ENCODE data around the gene KDM4B. TPM values are rescaled to one million over a fixed set of nuclear protein-coding genes. Genes with fewer than 3 reads are reported as not detected.

KDM4B gene
- total and polyA plus RNA-seq, 10 of the 15 experiments (the other 5 are each of a cell fraction or from before 2014, with no cell fraction given) = 0.47 to 49.6 (median 16.2) TPM

DNA sequence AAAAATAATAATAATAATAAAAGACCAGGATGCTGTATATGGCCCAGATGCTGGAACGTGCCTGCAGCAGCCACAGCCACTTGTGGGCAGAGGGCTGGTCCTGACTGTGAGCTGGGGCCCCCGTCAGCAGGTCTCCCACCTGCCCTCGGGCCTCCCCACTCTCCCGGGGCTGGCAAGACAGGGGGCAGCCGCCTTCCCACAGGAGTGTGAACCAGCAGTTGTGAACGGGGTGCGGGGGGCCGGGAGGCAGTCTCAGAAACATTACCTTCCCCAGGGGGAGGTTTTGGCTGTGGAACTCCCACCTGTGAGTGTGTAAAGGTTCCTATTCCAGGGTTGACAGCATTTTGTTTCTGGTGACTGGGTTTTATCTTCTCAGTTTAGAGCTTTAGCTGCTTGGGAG, 151.4 kb downstream of the KDM4B start:
- ATAC-seq = no peak
- ChIA-PET POLR2A (no interaction called here), RAD21 (ENCODE audit: unreplicated experiment) (no interaction called here), CTCF (no interaction called here), SMC1A (ENCODE audit: uncharacterized antibody, unreplicated experiment) (no interaction called here)
- in situ Hi-C loops (cut with MboI) = no loop called here
- BruUV-seq (replicated peaks) = no TSS peak
- no peak for DNase-seq (ENCODE audit: low read depth, low spot score)
- no peaks in the 10 kb centered on the region for H4K20me1 ChIP-seq (ENCODE audit: control insufficient read depth, insufficient read depth)
- no peak overlapping the region for H3K4me2 ChIP-seq (ENCODE audit: control insufficient read depth, insufficient read depth)
- no peaks in the 10 kb centered on the region for H3K27me3 ChIP-seq (replicated peaks in 1 of 2; ENCODE audit: control insufficient read depth in 2 of 2, insufficient read depth in 2 of 2, low read length in 1 of 2)
- 73% methylated on average over 8 of the region's 8 CpGs for WGBS (ENCODE audit: insufficient coverage, insufficient replicate concordance, low lambda C conversion rate, missing lambda C conversion rate)
- no peak overlapping the region for H2AFZ ChIP-seq (ENCODE audit: control insufficient read depth, low read depth, low read length)
- H3K36me3 ChIP-seq (ENCODE audit: control insufficient read depth in 2 of 2, insufficient read depth in 2 of 2, low read length in 1 of 2) = peaks cover 0 to 1% of the 10 kb centered on the region in 2 experiments; a peak in 2 of 4 replicates
- H3K27ac ChIP-seq (ENCODE audit: control insufficient read depth, insufficient read depth) = no peak overlapping the region
- no peak for TF ChIP-seq FOXM1 (IDR thresholded peaks at IDR 0.05; ENCODE audit: low read depth, low read length)
- no peak for TF ChIP-seq POLR2A (IDR thresholded peaks at IDR 0.05; ENCODE audit: low read depth, low read length)
- TF ChIP-seq SUZ12 (IDR thresholded peaks at IDR 0.05; ENCODE audit: unreplicated experiment) = no peak
- no peak for TF ChIP-seq RB1 (IDR thresholded peaks at IDR 0.05; ENCODE audit: borderline replicate concordance)
- no peak for TF ChIP-seq SMARCA5 (IDR thresholded peaks at IDR 0.05)
- TF ChIP-seq NRF1 (conservative IDR thresholded peaks at IDR 0.05; ENCODE audit: low read depth, low read length) = no peak
- no peak for TF ChIP-seq SREBF2 (IDR thresholded peaks at IDR 0.05; ENCODE audit: low read length)
- TF ChIP-seq, protein P1, sequence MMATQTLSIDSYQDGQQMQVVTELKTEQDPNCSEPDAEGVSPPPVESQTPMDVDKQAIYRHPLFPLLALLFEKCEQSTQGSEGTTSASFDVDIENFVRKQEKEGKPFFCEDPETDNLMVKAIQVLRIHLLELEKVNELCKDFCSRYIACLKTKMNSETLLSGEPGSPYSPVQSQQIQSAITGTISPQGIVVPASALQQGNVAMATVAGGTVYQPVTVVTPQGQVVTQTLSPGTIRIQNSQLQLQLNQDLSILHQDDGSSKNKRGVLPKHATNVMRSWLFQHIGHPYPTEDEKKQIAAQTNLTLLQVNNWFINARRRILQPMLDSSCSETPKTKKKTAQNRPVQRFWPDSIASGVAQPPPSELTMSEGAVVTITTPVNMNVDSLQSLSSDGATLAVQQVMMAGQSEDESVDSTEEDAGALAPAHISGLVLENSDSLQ (IDR thresholded peaks at IDR 0.05) = no peak
- TF ChIP-seq SPI1 (IDR thresholded peaks at IDR 0.05; ENCODE audit: borderline replicate concordance, insufficient read depth, low read depth, low read length) = no peak
- TF ChIP-seq RAD51 (IDR thresholded peaks at IDR 0.05) = no peak
- TF ChIP-seq, protein P2, sequence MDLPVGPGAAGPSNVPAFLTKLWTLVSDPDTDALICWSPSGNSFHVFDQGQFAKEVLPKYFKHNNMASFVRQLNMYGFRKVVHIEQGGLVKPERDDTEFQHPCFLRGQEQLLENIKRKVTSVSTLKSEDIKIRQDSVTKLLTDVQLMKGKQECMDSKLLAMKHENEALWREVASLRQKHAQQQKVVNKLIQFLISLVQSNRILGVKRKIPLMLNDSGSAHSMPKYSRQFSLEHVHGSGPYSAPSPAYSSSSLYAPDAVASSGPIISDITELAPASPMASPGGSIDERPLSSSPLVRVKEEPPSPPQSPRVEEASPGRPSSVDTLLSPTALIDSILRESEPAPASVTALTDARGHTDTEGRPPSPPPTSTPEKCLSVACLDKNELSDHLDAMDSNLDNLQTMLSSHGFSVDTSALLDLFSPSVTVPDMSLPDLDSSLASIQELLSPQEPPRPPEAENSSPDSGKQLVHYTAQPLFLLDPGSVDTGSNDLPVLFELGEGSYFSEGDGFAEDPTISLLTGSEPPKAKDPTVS (IDR thresholded peaks at IDR 0.05; ENCODE audit: low read depth, low read length) = no peak
- no peak for TF ChIP-seq HDAC2 (IDR thresholded peaks at IDR 0.05)
- no peak for TF ChIP-seq MYB (IDR thresholded peaks at IDR 0.05; ENCODE audit: borderline replicate concordance, low read depth, low read length)
- TF ChIP-seq SRF (IDR thresholded peaks at IDR 0.05; ENCODE audit: low read depth in 2 of 2, low read length in 2 of 2) = no peak
- TF ChIP-seq, protein P3, sequence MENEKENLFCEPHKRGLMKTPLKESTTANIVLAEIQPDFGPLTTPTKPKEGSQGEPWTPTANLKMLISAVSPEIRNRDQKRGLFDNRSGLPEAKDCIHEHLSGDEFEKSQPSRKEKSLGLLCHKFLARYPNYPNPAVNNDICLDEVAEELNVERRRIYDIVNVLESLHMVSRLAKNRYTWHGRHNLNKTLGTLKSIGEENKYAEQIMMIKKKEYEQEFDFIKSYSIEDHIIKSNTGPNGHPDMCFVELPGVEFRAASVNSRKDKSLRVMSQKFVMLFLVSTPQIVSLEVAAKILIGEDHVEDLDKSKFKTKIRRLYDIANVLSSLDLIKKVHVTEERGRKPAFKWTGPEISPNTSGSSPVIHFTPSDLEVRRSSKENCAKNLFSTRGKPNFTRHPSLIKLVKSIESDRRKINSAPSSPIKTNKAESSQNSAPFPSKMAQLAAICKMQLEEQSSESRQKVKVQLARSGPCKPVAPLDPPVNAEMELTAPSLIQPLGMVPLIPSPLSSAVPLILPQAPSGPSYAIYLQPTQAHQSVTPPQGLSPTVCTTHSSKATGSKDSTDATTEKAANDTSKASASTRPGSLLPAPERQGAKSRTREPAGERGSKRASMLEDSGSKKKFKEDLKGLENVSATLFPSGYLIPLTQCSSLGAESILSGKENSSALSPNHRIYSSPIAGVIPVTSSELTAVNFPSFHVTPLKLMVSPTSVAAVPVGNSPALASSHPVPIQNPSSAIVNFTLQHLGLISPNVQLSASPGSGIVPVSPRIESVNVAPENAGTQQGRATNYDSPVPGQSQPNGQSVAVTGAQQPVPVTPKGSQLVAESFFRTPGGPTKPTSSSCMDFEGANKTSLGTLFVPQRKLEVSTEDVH (IDR thresholded peaks at IDR 0.05; ENCODE audit: low read depth, partially characterized antibody) = no peak
- no peak for TF ChIP-seq STAT1 (conservative IDR thresholded peaks at IDR 0.05)
- TF ChIP-seq, protein P4, sequence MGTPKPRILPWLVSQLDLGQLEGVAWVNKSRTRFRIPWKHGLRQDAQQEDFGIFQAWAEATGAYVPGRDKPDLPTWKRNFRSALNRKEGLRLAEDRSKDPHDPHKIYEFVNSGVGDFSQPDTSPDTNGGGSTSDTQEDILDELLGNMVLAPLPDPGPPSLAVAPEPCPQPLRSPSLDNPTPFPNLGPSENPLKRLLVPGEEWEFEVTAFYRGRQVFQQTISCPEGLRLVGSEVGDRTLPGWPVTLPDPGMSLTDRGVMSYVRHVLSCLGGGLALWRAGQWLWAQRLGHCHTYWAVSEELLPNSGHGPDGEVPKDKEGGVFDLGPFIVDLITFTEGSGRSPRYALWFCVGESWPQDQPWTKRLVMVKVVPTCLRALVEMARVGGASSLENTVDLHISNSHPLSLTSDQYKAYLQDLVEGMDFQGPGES (IDR thresholded peaks at IDR 0.05) = no peak
- no peak for FAIRE-seq
- H3K4me1 ChIP-seq (ENCODE audit: control insufficient read depth, insufficient read depth, low read length) = no peaks in the 10 kb centered on the region
- H3K9me3 ChIP-seq (replicated peaks; ENCODE audit: control insufficient read depth, insufficient read depth, low read length) = no peaks in the 10 kb centered on the region
- no peak overlapping the region for H3K4me3 ChIP-seq
- no peak overlapping the region for H3K9ac ChIP-seq (ENCODE audit: control insufficient read depth, insufficient read depth, low read length)
- intact Hi-C loops (cut with micrococcal nuclease; ENCODE audit: unreplicated experiment) = no loop called here
- H3K79me2 ChIP-seq (ENCODE audit: control insufficient read depth, insufficient read depth, low read length) = no peaks in the 10 kb centered on the region

Data from GM12878 (cell line).